HepG2 (cell line): ENCODE data around the gene PCSK6. TPM values are rescaled to one million over a fixed set of nuclear protein-coding genes. Genes with fewer than 3 reads are reported as not detected.

Experiments used
- FOSL2 ChIP-seq: sonication (generic); formaldehyde crosslinking; IDR thresholded peaks from 2 replicates; pipeline ENCODE4 v1.4.0; 2020; ENCODE audit warnings: missing genetic modification reagents
- FOXK1 ChIP-seq: sonication (generic); formaldehyde crosslinking; IDR thresholded peaks from 2 replicates; pipeline ENCODE4 v1.4.0; 2020; ENCODE audit warnings: low read depth, missing genetic modification reagents, borderline replicate concordance
- PBX3 ChIP-seq: sonication (generic); formaldehyde crosslinking; IDR thresholded peaks from 2 replicates; pipeline ENCODE4 v1.8.1; 2023; ENCODE audit warnings: missing genetic modification reagents, inconsistent platforms, borderline replicate concordance
- SNRNP70 ChIP-seq: fragments of 200-400 bp; formaldehyde crosslinking; IDR thresholded peaks from 2 replicates; pipeline ENCODE4 v1.6.1; 2017; ENCODE audit warnings: mild to moderate bottlenecking, low read depth, low read length, moderate library complexity
- ZMYM4 ChIP-seq: sonication (generic); formaldehyde crosslinking; IDR thresholded peaks from 2 replicates; pipeline ENCODE4 v1.8.1; 2023; ENCODE audit warnings: mild to moderate bottlenecking, missing genetic modification reagents
- ZNF10 ChIP-seq: sonication (generic); formaldehyde crosslinking; IDR thresholded peaks from 2 replicates; pipeline ENCODE4 v1.4.0; 2020; ENCODE audit warnings: mild to moderate bottlenecking, low read depth, missing genetic modification reagents, borderline replicate concordance
- polyA plus RNA-seq, 8 experiments: library from polyadenylated mRNA; depleted of rRNA in 3 of 8; stranded (reverse) in 7 of 8; unstranded in 1 of 8; fragments of >200 nt; fragmentation: Illumina TruSeq in 4 of 8; extraction: Trizol in 4 of 8; gene quantifications; 2 replicates each; pipeline versions ENCODE4 v1.2.1 to v1.2.3, GENCODE V29; 2011 to 2016; ENCODE audit warnings: low read depth in 4 of 8, missing spikeins in 1 of 8, mixed read lengths in 1 of 8; ENCODE audit not compliant: insufficient read depth in 1 of 8
- total RNA-seq, 5 experiments: library from RNA; depleted of rRNA; stranded (reverse); fragments of >200 nt; fragmentation: Illumina TruSeq; extraction: Trizol; gene quantifications; 2 replicates each; pipeline ENCODE4 v1.2.3, GENCODE V29; 2016; ENCODE audit warnings: low read depth in 1 of 5
- TF ChIP-seq, protein P1 (sequence below): sonication (generic); formaldehyde crosslinking; IDR thresholded peaks from one replicate; pipeline ENCODE4 v1.5.1; 2020; ENCODE audit warnings: mild to moderate bottlenecking, missing genetic modification reagents; ENCODE audit errors: not compliant biosample characterization

PCSK6 gene
- total and polyA plus RNA-seq, 2 of the 13 experiments (the other 11 are each of a cell fraction or from before 2014, with no cell fraction given) = 56.5 to 155 TPM

DNA sequence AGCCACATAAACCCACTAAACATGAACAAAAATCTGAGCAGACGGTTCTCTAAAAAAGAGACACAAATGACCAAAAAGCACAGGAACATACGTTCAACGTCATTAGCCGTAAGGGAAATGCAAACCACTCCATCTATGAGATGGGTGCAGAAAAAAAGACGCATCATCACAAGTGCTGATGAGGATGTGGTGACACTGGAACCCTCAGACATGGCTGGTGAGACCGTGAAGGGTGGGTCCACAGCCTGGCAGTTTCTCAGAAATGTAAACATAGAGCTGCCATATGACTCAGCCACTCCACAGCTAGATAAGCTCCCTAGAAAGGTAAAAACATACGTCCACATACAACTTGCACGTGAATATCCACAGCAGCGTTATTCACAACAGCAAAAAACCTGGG, 23.3 kb downstream of the PCSK6 start (continued):
- no peak for TF ChIP-seq ZMYM4 (CRISPR knock-in tag)
- no peak for TF ChIP-seq PBX3 (CRISPR knock-in tag)
- TF ChIP-seq FOXK1 = no peak
- TF ChIP-seq, protein P1, sequence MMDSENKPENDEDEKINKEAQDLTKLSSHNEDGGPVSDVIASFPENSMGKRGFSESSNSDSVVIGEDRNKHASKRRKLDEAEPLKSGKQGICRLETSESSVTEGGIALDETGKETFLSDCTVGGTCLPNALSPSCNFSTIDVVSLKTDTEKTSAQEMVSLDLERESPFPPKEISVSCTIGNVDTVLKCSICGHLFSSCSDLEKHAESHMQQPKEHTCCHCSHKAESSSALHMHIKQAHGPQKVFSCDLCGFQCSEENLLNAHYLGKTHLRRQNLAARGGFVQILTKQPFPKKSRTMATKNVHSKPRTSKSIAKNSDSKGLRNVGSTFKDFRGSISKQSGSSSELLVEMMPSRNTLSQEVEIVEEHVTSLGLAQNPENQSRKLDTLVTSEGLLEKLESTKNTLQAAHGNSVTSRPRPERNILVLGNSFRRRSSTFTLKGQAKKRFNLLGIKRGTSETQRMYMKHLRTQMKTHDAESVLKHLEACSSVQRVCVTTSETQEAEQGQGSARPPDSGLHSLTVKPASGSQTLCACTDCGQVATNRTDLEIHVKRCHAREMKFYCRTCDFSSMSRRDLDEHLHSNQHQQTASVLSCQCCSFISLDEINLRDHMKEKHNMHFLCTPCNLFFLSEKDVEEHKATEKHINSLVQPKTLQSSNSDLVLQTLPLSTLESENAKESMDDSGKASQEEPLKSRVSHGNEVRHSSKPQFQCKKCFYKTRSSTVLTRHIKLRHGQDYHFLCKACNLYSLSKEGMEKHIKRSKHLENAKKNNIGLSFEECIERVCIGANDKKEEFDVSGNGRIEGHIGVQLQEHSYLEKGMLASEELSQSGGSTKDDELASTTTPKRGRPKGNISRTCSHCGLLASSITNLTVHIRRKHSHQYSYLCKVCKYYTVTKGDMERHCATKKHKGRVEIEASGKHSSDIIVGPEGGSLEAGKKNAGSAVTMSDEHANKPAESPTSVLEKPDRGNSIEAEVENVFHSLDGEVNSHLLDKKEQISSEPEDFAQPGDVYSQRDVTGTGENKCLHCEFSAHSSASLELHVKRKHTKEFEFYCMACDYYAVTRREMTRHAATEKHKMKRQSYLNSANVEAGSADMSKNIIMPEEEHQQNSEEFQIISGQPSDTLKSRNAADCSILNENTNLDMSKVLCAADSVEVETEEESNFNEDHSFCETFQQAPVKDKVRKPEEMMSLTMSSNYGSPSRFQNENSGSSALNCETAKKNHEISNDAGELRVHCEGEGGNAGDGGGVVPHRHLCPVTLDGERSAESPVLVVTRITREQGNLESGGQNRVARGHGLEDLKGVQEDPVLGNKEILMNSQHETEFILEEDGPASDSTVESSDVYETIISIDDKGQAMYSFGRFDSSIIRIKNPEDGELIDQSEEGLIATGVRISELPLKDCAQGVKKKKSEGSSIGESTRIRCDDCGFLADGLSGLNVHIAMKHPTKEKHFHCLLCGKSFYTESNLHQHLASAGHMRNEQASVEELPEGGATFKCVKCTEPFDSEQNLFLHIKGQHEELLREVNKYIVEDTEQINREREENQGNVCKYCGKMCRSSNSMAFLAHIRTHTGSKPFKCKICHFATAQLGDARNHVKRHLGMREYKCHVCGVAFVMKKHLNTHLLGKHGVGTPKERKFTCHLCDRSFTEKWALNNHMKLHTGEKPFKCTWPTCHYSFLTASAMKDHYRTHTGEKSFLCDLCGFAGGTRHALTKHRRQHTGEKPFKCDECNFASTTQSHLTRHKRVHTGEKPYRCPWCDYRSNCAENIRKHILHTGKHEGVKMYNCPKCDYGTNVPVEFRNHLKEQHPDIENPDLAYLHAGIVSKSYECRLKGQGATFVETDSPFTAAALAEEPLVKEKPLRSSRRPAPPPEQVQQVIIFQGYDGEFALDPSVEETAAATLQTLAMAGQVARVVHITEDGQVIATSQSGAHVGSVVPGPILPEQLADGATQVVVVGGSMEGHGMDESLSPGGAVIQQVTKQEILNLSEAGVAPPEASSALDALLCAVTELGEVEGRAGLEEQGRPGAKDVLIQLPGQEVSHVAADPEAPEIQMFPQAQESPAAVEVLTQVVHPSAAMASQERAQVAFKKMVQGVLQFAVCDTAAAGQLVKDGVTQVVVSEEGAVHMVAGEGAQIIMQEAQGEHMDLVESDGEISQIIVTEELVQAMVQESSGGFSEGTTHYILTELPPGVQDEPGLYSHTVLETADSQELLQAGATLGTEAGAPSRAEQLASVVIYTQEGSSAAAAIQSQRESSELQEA (CRISPR knock-in tag) = no peak
- TF ChIP-seq FOSL2 (CRISPR knock-in tag) = peak; percentile 29; the same call in 1 of the 2 replicates
- TF ChIP-seq SNRNP70 = no peak
- no peak for TF ChIP-seq ZNF10
- TF ChIP-seq, all 625 proteins: peak for 2
